ENCODE results near the gene AUP1. TPM values are rescaled to one million over a fixed set of nuclear protein-coding genes. Genes with fewer than 3 reads are reported as not detected.
A peak's percentile ranks its signal among the peaks of the same experiment; 100 is the strongest.

Gene AUP1
- total and polyA plus RNA-seq, 10 of the 15 experiments (the other 5 are each of a cell fraction or from before 2014, with no cell fraction given) = 39.1 to 215 (median 138) TPM

DNA sequence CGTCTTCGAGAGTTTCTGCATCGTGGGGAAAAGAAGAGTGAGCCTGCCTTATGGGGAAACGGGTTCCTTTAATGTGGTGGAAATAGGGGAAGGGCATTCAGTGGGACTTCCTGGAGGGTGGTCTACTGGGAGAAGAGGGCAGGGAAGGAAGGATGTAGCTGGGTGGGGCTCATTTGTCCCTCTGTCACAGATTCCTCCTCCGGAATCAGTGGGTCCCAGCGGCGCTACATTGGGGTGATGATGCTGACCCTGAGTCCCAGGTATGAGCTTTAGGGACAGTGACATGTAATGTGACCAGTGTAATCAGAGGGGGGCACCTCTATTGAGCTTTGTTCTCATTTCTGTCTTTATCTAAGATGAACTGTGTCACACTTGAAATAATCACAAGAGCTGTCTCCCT, 2.2 kb upstream of the AUP1 start:
- TF ChIP-seq RBBP5 (conservative IDR thresholded peaks at IDR 0.05) (no peak), SPI1 (IDR thresholded peaks at IDR 0.05; ENCODE audit: borderline replicate concordance, insufficient read depth, low read depth, low read length) (peak; percentile 5; the same call in 1 of the 2 replicates)
- H3K4me3 ChIP-seq = peak overlapping the region; percentile 94
- POLR2A ChIA-PET = interaction anchor here (0.5 to 5.4 kb wide), 18 partner anchors 7 to 354 kb away, joined by 3 to 66 read pairs (median 6); partner anchors contain the start of genes CCDC142, INO80B, MOB1A and PCGF1

More for the DNA sequence above, 2.2 kb upstream of the AUP1 start:
- DNase-seq (ENCODE audit: low read depth, low spot score) = no peak
- peaks cover 28% of the 10 kb centered on the region for H3K4me1 ChIP-seq (ENCODE audit: control insufficient read depth, insufficient read depth, low read length)
- no peak overlapping the region for H2AFZ ChIP-seq (ENCODE audit: control insufficient read depth, low read depth, low read length)
- H3K79me2 ChIP-seq (ENCODE audit: control insufficient read depth, insufficient read depth, low read length) = peaks cover 50% of the 10 kb centered on the region
- SMC1A ChIA-PET (ENCODE audit: uncharacterized antibody, unreplicated experiment) = interaction anchor here (0.6 to 9.9 kb wide), 24 partner anchors 11 to 606 kb away, joined by 3 to 208 read pairs (median 8); partner anchors contain the start of genes CCDC142, INO80B, PCGF1 and TTC31
- no TSS peak for BruUV-seq (replicated peaks)
- WGBS (ENCODE audit: insufficient coverage, insufficient replicate concordance, low lambda C conversion rate, missing lambda C conversion rate) = 58% methylated on average over 7 of the region's 7 CpGs
- H3K27ac ChIP-seq (ENCODE audit: control insufficient read depth, insufficient read depth) = peak overlapping the region; percentile 96
- intact Hi-C loops (cut with micrococcal nuclease; ENCODE audit: unreplicated experiment) (loop anchor here (1.0 kb wide), 1 partner anchor 48 kb away; the partner anchor contains the start of gene TTC31), in situ Hi-C loops (cut with MboI) (no loop called here)
- peaks cover 12 to 35% of the 10 kb centered on the region in 2 experiments for H3K36me3 ChIP-seq (ENCODE audit: control insufficient read depth in 2 of 2, insufficient read depth in 2 of 2, low read length in 1 of 2)
- H3K27me3 ChIP-seq (replicated peaks in 1 of 2; ENCODE audit: control insufficient read depth in 2 of 2, insufficient read depth in 2 of 2, low read length in 1 of 2) = no peaks in the 10 kb centered on the region
- no peak for ATAC-seq
- RAD21 ChIA-PET (ENCODE audit: unreplicated experiment) = interaction anchor here (0.9 to 7.5 kb wide), 17 partner anchors 13 to 282 kb away, joined by 3 to 158 read pairs (median 5); partner anchors contain the start of genes CCDC142, LOXL3, PCGF1 and TTC31
- H3K4me2 ChIP-seq (ENCODE audit: control insufficient read depth, insufficient read depth) = peak overlapping the region; percentile 95
- no peaks in the 10 kb centered on the region for H3K9me3 ChIP-seq (replicated peaks; ENCODE audit: control insufficient read depth, insufficient read depth, low read length)
- peak overlapping the region; percentile 92 for H3K9ac ChIP-seq (ENCODE audit: control insufficient read depth, insufficient read depth, low read length)
- no peaks in the 10 kb centered on the region for H4K20me1 ChIP-seq (ENCODE audit: control insufficient read depth, insufficient read depth)
- CTCF ChIA-PET = interaction anchor here (0.9 to 10.4 kb wide), 26 partner anchors 14 to 282 kb away, joined by 3 to 226 read pairs (median 5); partner anchors contain the start of genes CCDC142, MOGS, MRPL53 and PCGF1
- no peak for FAIRE-seq

All from GM12878 (cell line).